H9 (cell line): ENCODE results near the gene CTSL. TPM values are rescaled to one million over a fixed set of nuclear protein-coding genes. Genes with fewer than 3 reads are reported as not detected.

Experiments used
- DNase-seq: peaks from one replicate; pipeline ENCODE4 v3.0.0-alpha.2; 2017
- H2AFZ ChIP-seq: one replicate; pipeline ENCODE4 v1.6.1; 2013; ENCODE audit warnings: mild to moderate bottlenecking, low read length, control low read depth, moderate library complexity
- H2AK5ac ChIP-seq: 2 replicates; pipeline ENCODE4 v1.6.1; 2013; ENCODE audit warnings: low read length, control low read depth, mixed read lengths; ENCODE audit not compliant: insufficient read length
- H2BK120ac ChIP-seq: one replicate; pipeline ENCODE4 v1.6.1; 2013; ENCODE audit warnings: low read depth, mild to moderate bottlenecking, low read length, control low read depth, inconsistent platforms; ENCODE audit not compliant: poor library complexity, severe bottlenecking
- H2BK12ac ChIP-seq: 2 replicates; pipeline ENCODE4 v1.6.1; 2013; ENCODE audit warnings: low read length, control low read depth, mixed read lengths, low read depth; ENCODE audit not compliant: insufficient read length
- H2BK15ac ChIP-seq: 2 replicates; pipeline ENCODE4 v1.6.1; 2013; ENCODE audit warnings: low read depth, low read length, control low read depth
- H2BK20ac ChIP-seq: one replicate; pipeline ENCODE4 v1.6.1; 2013; ENCODE audit warnings: low read depth, mild to moderate bottlenecking, low read length, control low read depth, inconsistent platforms; ENCODE audit not compliant: poor library complexity, severe bottlenecking
- H2BK5ac ChIP-seq: 2 replicates; pipeline ENCODE4 v1.6.1; 2013; ENCODE audit warnings: low read length, control low read depth, mixed read lengths; ENCODE audit not compliant: insufficient read length
- H3K14ac ChIP-seq: 2 replicates; pipeline ENCODE4 v1.6.1; 2013; ENCODE audit warnings: low read length, control low read depth; ENCODE audit not compliant: insufficient read depth
- H3K18ac ChIP-seq: 2 replicates; pipeline ENCODE4 v1.6.1; 2013; ENCODE audit warnings: low read depth, mild to moderate bottlenecking, mixed read lengths, low read length, control low read depth; ENCODE audit not compliant: insufficient read length
- H3K23ac ChIP-seq: 2 replicates; pipeline ENCODE4 v1.6.1; 2013; ENCODE audit warnings: low read length, control low read depth, mixed read lengths, low read depth; ENCODE audit not compliant: insufficient read length
- H3K23me2 ChIP-seq: 2 replicates; pipeline ENCODE4 v1.6.1; 2013; ENCODE audit warnings: low read depth, mild to moderate bottlenecking, mixed read lengths, low read length, control low read depth; ENCODE audit not compliant: insufficient read length, poor library complexity, severe bottlenecking
- H3K27ac ChIP-seq: 2 replicates; pipeline ENCODE4 v1.5.1; 2013; ENCODE audit warnings: low read length, control low read depth, mixed read lengths, low read depth; ENCODE audit not compliant: insufficient read length
- H3K27me3 ChIP-seq: 2 replicates; pipeline ENCODE4 v1.6.1; 2013; ENCODE audit warnings: low read length, control low read depth, inconsistent platforms; ENCODE audit not compliant: insufficient read depth
- H3K4ac ChIP-seq: 2 replicates; pipeline ENCODE4 v1.6.1; 2013; ENCODE audit warnings: low read depth, mild to moderate bottlenecking, control low read depth, inconsistent platforms, low read length, moderate library complexity
- H3K4me1 ChIP-seq: 2 replicates; pipeline ENCODE4 v1.6.1; 2013; ENCODE audit warnings: low read length, control low read depth, inconsistent platforms; ENCODE audit not compliant: insufficient read depth
- H3K4me2 ChIP-seq: 2 replicates; pipeline ENCODE4 v1.6.1; 2013; ENCODE audit warnings: low read length, control low read depth, mixed read lengths; ENCODE audit not compliant: insufficient read length, insufficient read depth
- H3K56ac ChIP-seq: 2 replicates; pipeline ENCODE4 v1.6.1; 2013; ENCODE audit warnings: low read depth, mild to moderate bottlenecking, mixed read lengths, low read length, control low read depth; ENCODE audit not compliant: insufficient read length
- H3K79me1 ChIP-seq: 2 replicates; pipeline ENCODE4 v1.6.1; 2013; ENCODE audit warnings: low read depth, mild to moderate bottlenecking, moderate library complexity, low read length, control low read depth, inconsistent platforms; ENCODE audit not compliant: insufficient read depth, poor library complexity, severe bottlenecking
- H3K79me2 ChIP-seq: 2 replicates; pipeline ENCODE4 v1.6.1; 2013; ENCODE audit warnings: low read length, control low read depth, inconsistent platforms; ENCODE audit not compliant: insufficient read depth
- H3K9ac ChIP-seq: 2 replicates; pipeline ENCODE4 v1.6.1; 2013; ENCODE audit warnings: low read length, control low read depth, mixed read lengths; ENCODE audit not compliant: insufficient read length; ENCODE audit errors: extremely low read depth
- H3K9me3 ChIP-seq: one replicate; pipeline ENCODE4 v1.6.1; 2013; ENCODE audit warnings: low read depth, low read length, inconsistent platforms; ENCODE audit not compliant: control insufficient read depth
- H3T11ph ChIP-seq: one replicate; pipeline ENCODE4 v1.6.1; 2013; ENCODE audit warnings: mild to moderate bottlenecking, low read length, control low read depth, inconsistent platforms
- H4K20me1 ChIP-seq: one replicate; pipeline ENCODE4 v1.6.1; 2013; ENCODE audit not compliant: control insufficient read depth, insufficient read length, insufficient read depth
- H4K5ac ChIP-seq: 2 replicates; pipeline ENCODE4 v1.6.1; 2013; ENCODE audit warnings: low read depth, mild to moderate bottlenecking, mixed read lengths, low read length, control low read depth; ENCODE audit not compliant: insufficient read length
- H4K8ac ChIP-seq: replicated peaks from 2 replicates; pipeline ENCODE4 v1.6.1; 2013; ENCODE audit warnings: low read length, control low read depth, mixed read lengths, low read depth; ENCODE audit not compliant: insufficient read length
- H4K91ac ChIP-seq: 2 replicates; pipeline ENCODE4 v1.6.1; 2013; ENCODE audit warnings: low read depth, mild to moderate bottlenecking, moderate library complexity, mixed read lengths, low read length, control low read depth; ENCODE audit not compliant: insufficient read length
- H3K27ac Mint-ChIP-seq, 3 experiments: 2 replicates in 2 of 3; 3 replicates in 1 of 3; pipeline ENCODE4 v1.8.0; 2020 to 2021; ENCODE audit warnings: mixed read lengths in 3 of 3, mild to moderate bottlenecking in 1 of 3, moderate library complexity in 1 of 3
- H3K27me3 Mint-ChIP-seq: 2 replicates; pipeline ENCODE4 v1.8.0; 2021; ENCODE audit warnings: low read depth, mild to moderate bottlenecking, moderate library complexity, mixed read lengths
- H3K36me3 Mint-ChIP-seq, 3 experiments: 2 replicates in 2 of 3; 3 replicates in 1 of 3; pipeline ENCODE4 v1.8.0; 2020 to 2021; ENCODE audit warnings: low read depth in 3 of 3, mixed read lengths in 3 of 3; ENCODE audit not compliant: insufficient read depth in 1 of 3
- H3K4me1 Mint-ChIP-seq, 2 experiments: 2 replicates each; pipeline ENCODE4 v1.8.0; 2020; ENCODE audit warnings: mixed read lengths in 2 of 2
- H3K4me3 Mint-ChIP-seq, 2 experiments: 2 replicates in 1 of 2; 3 replicates in 1 of 2; pipeline ENCODE4 v1.8.0; 2020 to 2021; ENCODE audit warnings: mild to moderate bottlenecking in 2 of 2, mixed read lengths in 2 of 2, moderate library complexity in 1 of 2
- H3K9me3 Mint-ChIP-seq, 2 experiments: 2 replicates in 1 of 2; 3 replicates in 1 of 2; pipeline ENCODE4 v1.8.0; 2020; ENCODE audit warnings: mild to moderate bottlenecking in 2 of 2, mixed read lengths in 2 of 2, moderate library complexity in 1 of 2
- CTCF ChIP-seq: fragments of 200-600 bp; sonication (generic); conservative IDR thresholded peaks from 3 replicates; pipeline ENCODE4 v1.8.0; 2021; ENCODE audit warnings: antibody characterized with exemption, mild to moderate bottlenecking
- WGBS: extraction: QIAGEN DNeasy Blood & Tissue Kit; methylation state at CpG from one replicate; pipeline ENCODE4 v1.1.7; 2013; ENCODE audit warnings: missing lambda C conversion rate, low lambda C conversion rate, mixed read lengths; ENCODE audit not compliant: insufficient read length; ENCODE audit errors: extremely low coverage; 5-methylcytosine and 5-hydroxymethylcytosine counted together
- total RNA-seq: library from RNA; stranded (reverse); gene quantifications from 2 replicates; pipeline ENCODE4 v1.2.1, GENCODE V29; 2021

Gene CTSL
- total RNA-seq, 1 experiment from 2014 or later = 28.9 TPM

GRCh38 chr9:87717456-87717855 lies 8.5 kb upstream of the CTSL start:
- no peak overlapping the region for H3T11ph ChIP-seq
- H2AFZ ChIP-seq = no peak overlapping the region
- no peak overlapping the region for H3K4ac ChIP-seq
- no peak overlapping the region for H4K8ac ChIP-seq
- no peak overlapping the region for H3K23ac ChIP-seq
- H2BK5ac ChIP-seq = no peak overlapping the region
- H3K4me1 Mint-ChIP-seq = 0 out of 4 replicates have a peak, but pooled peaks cover 0 to 2% of the 10 kb centered on the region in 2 experiments
- WGBS = no CpG with 5 or more reads among the region's 1 CpG
- H4K5ac ChIP-seq = no peak overlapping the region
- TF ChIP-seq CTCF = no peak
- no peaks in the 10 kb centered on the region for H3K4me1 ChIP-seq
- H3K4me3 Mint-ChIP-seq = no peak overlapping the region
- H3K14ac ChIP-seq = no peak overlapping the region
- no peaks in the 10 kb centered on the region for H3K9me3 ChIP-seq
- no peak overlapping the region for H3K18ac ChIP-seq
- no peak overlapping the region for H3K4me2 ChIP-seq
- no peaks in the 10 kb centered on the region for H3K23me2 ChIP-seq
- H2BK20ac ChIP-seq = no peak overlapping the region
- no peaks in the 10 kb centered on the region for H4K20me1 ChIP-seq
- no peaks in the 10 kb centered on the region for H3K36me3 Mint-ChIP-seq
- H3K56ac ChIP-seq = no peak overlapping the region
- H3K27ac Mint-ChIP-seq = peak overlapping the region in 1 of 3 experiments; percentile 31; a peak in 1 of 7 replicates
- no peak overlapping the region for H4K91ac ChIP-seq
- H3K79me2 ChIP-seq = no peaks in the 10 kb centered on the region
- no peak overlapping the region for H2BK15ac ChIP-seq
- DNase-seq = no peak
- peaks cover 21% of the 10 kb centered on the region for H3K27me3 Mint-ChIP-seq
- no peak overlapping the region for H3K27ac ChIP-seq
- no peaks in the 10 kb centered on the region for H3K9me3 Mint-ChIP-seq
- H3K27me3 ChIP-seq = no peaks in the 10 kb centered on the region
- no peaks in the 10 kb centered on the region for H3K79me1 ChIP-seq
- H2AK5ac ChIP-seq = no peak overlapping the region
- H2BK120ac ChIP-seq = no peak overlapping the region
- no peak overlapping the region for H3K9ac ChIP-seq
- H2BK12ac ChIP-seq = no peak overlapping the region
